ENCODE data around the gene GHRL.

DNA sequence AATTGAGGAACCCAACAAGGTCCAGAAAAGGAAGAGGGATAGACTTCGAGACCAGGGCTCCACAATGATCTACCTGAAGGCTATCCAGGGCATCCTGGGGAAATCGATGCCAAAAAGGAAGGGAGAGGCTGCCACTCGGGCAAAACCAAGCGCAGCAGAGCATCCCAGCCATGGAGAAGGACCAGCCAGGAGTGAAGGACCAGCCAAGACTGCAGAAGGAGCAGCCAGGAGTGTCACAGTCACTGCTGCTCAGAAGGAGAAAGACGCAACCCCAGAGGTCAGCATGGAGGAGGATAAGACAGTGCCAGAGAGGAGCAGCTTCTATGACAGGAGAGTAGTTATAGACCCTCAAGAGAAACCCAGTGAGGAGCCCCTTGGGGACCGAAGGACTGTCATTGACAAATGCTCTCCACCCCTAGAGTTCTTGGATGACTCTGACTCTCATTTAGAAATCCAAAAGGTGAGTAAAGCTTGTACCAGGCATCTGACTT, 32.5 kb downstream of the GHRL start:
- TF ChIP-seq CHD2 (IDR thresholded peaks at IDR 0.05; ENCODE audit: low read length, partially characterized antibody) (no peak), RAD21 (conservative IDR thresholded peaks at IDR 0.05 in 1 of 2, IDR thresholded peaks at IDR 0.05 in 1 of 2) (no peak), RNF2 (IDR thresholded peaks at IDR 0.05; ENCODE audit: borderline replicate concordance, low read depth) (no peak), FOSL2 (IDR thresholded peaks at IDR 0.05) (no peak), FOSL2 (CRISPR knock-in tag; IDR thresholded peaks at IDR 0.05) (no peak), CHD4 (IDR thresholded peaks at IDR 0.05; ENCODE audit: borderline replicate concordance) (no peak), RCOR1 (IDR thresholded peaks at IDR 0.05; ENCODE audit: low read depth, low read length) (no peak), KDM5A (IDR thresholded peaks at IDR 0.05) (no peak), POLR2A (IDR thresholded peaks at IDR 0.05; ENCODE audit: low read length) (no peak), KDM1A (IDR thresholded peaks at IDR 0.05; ENCODE audit: low read depth) (no peak), EP300 (IDR thresholded peaks at IDR 0.05) (no peak)
- TF ChIP-seq, protein P1, sequence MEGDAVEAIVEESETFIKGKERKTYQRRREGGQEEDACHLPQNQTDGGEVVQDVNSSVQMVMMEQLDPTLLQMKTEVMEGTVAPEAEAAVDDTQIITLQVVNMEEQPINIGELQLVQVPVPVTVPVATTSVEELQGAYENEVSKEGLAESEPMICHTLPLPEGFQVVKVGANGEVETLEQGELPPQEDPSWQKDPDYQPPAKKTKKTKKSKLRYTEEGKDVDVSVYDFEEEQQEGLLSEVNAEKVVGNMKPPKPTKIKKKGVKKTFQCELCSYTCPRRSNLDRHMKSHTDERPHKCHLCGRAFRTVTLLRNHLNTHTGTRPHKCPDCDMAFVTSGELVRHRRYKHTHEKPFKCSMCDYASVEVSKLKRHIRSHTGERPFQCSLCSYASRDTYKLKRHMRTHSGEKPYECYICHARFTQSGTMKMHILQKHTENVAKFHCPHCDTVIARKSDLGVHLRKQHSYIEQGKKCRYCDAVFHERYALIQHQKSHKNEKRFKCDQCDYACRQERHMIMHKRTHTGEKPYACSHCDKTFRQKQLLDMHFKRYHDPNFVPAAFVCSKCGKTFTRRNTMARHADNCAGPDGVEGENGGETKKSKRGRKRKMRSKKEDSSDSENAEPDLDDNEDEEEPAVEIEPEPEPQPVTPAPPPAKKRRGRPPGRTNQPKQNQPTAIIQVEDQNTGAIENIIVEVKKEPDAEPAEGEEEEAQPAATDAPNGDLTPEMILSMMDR (IDR thresholded peaks at IDR 0.05), result no peak
- TF ChIP-seq, protein P2, sequence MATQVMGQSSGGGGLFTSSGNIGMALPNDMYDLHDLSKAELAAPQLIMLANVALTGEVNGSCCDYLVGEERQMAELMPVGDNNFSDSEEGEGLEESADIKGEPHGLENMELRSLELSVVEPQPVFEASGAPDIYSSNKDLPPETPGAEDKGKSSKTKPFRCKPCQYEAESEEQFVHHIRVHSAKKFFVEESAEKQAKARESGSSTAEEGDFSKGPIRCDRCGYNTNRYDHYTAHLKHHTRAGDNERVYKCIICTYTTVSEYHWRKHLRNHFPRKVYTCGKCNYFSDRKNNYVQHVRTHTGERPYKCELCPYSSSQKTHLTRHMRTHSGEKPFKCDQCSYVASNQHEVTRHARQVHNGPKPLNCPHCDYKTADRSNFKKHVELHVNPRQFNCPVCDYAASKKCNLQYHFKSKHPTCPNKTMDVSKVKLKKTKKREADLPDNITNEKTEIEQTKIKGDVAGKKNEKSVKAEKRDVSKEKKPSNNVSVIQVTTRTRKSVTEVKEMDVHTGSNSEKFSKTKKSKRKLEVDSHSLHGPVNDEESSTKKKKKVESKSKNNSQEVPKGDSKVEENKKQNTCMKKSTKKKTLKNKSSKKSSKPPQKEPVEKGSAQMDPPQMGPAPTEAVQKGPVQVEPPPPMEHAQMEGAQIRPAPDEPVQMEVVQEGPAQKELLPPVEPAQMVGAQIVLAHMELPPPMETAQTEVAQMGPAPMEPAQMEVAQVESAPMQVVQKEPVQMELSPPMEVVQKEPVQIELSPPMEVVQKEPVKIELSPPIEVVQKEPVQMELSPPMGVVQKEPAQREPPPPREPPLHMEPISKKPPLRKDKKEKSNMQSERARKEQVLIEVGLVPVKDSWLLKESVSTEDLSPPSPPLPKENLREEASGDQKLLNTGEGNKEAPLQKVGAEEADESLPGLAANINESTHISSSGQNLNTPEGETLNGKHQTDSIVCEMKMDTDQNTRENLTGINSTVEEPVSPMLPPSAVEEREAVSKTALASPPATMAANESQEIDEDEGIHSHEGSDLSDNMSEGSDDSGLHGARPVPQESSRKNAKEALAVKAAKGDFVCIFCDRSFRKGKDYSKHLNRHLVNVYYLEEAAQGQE (IDR thresholded peaks at IDR 0.05), result no peak
- TF ChIP-seq, protein P3, sequence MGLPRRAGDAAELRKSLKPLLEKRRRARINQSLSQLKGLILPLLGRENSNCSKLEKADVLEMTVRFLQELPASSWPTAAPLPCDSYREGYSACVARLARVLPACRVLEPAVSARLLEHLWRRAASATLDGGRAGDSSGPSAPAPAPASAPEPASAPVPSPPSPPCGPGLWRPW (IDR thresholded peaks at IDR 0.05), result no peak
